ENCODE data around the gene SYT7. TPM values are rescaled to one million over a fixed set of nuclear protein-coding genes. Genes with fewer than 3 reads are reported as not detected.

The SYT7 gene
- total and polyA plus RNA-seq, 2 of the 8 experiments (the other 6 are each of a cell fraction or from before 2014, with no cell fraction given) = 9.6 to 10.5 TPM

- Histone ChIP-seq H3K56ac (replicated peaks; ENCODE audit: insufficient read length, low read depth, low read length) (no peak overlapping the region), H4K91ac (replicated peaks; ENCODE audit: insufficient read length, low read length) (no peak overlapping the region), H3K36me3 (ENCODE audit: control insufficient read depth in 2 of 4, insufficient read depth in 4 of 4, low read length in 3 of 4) (no peaks in the 10 kb centered on the region), H3K23me2 (ENCODE audit: low read depth, low read length) (no peaks in the 10 kb centered on the region), H4K20me1 (replicated peaks in 1 of 2; ENCODE audit: control insufficient read depth in 1 of 2, insufficient read depth in 2 of 2, low read length in 2 of 2) (peaks cover 0 to 1% of the 10 kb centered on the region in 2 experiments), H3K27me3 (replicated peaks in 1 of 4; ENCODE audit: control insufficient read depth in 3 of 4, extremely low read depth in 1 of 4, insufficient read depth in 3 of 4, low read length in 3 of 4) (no peaks in the 10 kb centered on the region; a peak in 1 of 7 replicates), H3K23ac (ENCODE audit: insufficient read length) (no peak overlapping the region), H3K18ac (ENCODE audit: extremely low read depth, low read length) (0 out of 2 replicates have a peak overlapping the region, but pooled peaks have one; percentile 4), H4K8ac (ENCODE audit: extremely low read depth, insufficient read depth, low read length) (no peak overlapping the region), H2BK12ac (ENCODE audit: low read depth, low read length) (no peak overlapping the region), H3K9ac (replicated peaks in 1 of 4; ENCODE audit: extremely low read depth in 1 of 4, low read depth in 3 of 4, low read length in 3 of 4) (no peak overlapping the region), H3K79me1 (ENCODE audit: low read depth, low read length) (no peaks in the 10 kb centered on the region), H2BK20ac (ENCODE audit: low read length) (no peak overlapping the region), H2BK5ac (ENCODE audit: low read depth, low read length) (no peak overlapping the region; the same call in 1 of the 2 replicates), H3K27ac (ENCODE audit: low read depth, low read length) (no peak overlapping the region), H2BK15ac (ENCODE audit: low read length) (0 out of 2 replicates have a peak overlapping the region, but pooled peaks have one; percentile 12), H2AFZ (ENCODE audit: low read length) (no peak overlapping the region), H4K5ac (ENCODE audit: insufficient read length, low read depth, low read length) (no peak overlapping the region), H3K14ac (ENCODE audit: insufficient read length) (no peak overlapping the region), H3K4me1 (replicated peaks in 1 of 4; ENCODE audit: control insufficient read depth in 3 of 4, insufficient read depth in 4 of 4, low read length in 3 of 4) (peaks cover 3 to 23% (median 11%) of the 10 kb centered on the region in 4 experiments), H3K4me3 (ENCODE audit: extremely low read depth in 1 of 4, insufficient read depth in 2 of 4, low read depth in 3 of 4, low read length in 4 of 4) (no peak overlapping the region), H3K9me3 (ENCODE audit: insufficient read depth in 2 of 2, low read depth in 1 of 2, low read length in 1 of 2) (no peaks in the 10 kb centered on the region), H3K4me2 (ENCODE audit: insufficient read depth in 1 of 2, low read depth in 2 of 2, low read length in 2 of 2) (no peak overlapping the region), H2AK5ac (ENCODE audit: low read depth, low read length) (no peak overlapping the region), H2BK120ac (replicated peaks; ENCODE audit: low read depth, low read length) (no peak overlapping the region), H3K4ac (replicated peaks; ENCODE audit: insufficient read length, low read depth, low read length) (no peak overlapping the region), H3K79me2 (ENCODE audit: control insufficient read depth in 1 of 2, insufficient read depth in 2 of 2, low read length in 2 of 2) (no peaks in the 10 kb centered on the region)
- 68% methylated on average over 2 of the region's 2 CpGs; no CpG with 5 or more reads in 1 of the 2 experiments for WGBS, 2 experiments (ENCODE audit: extremely low coverage in 1 of 2, insufficient coverage in 1 of 2, insufficient read length in 1 of 2, insufficient replicate concordance in 2 of 2, low coverage in 1 of 2, low lambda C conversion rate in 2 of 2, missing lambda C conversion rate in 1 of 2)
- FAIRE-seq (no peak), DNase-seq (ENCODE audit: low read depth in 1 of 2, low spot score in 2 of 2) (no peak)
- ChIA-PET POLR2A (ENCODE audit: partially characterized antibody) (interaction anchor here (1.2 to 1.3 kb wide), 2 partner anchors 11 to 90 kb away, joined by 3 to 4 read pairs; no protein-coding TSS in a partner anchor), CTCF (ENCODE audit: partially characterized antibody) (interaction anchor here (0.6 to 40.4 kb wide), 15 partner anchors 9 to 158 kb away, joined by 3 to 2106 read pairs (median 5); a partner anchor contains a TSS)
- no peak for TF ChIP-seq E2F6 (IDR thresholded peaks at IDR 0.05)
- no peak for TF ChIP-seq SIRT6 (IDR thresholded peaks at IDR 0.05; ENCODE audit: low read length)
- no peak for TF ChIP-seq MAFK (IDR thresholded peaks at IDR 0.05; ENCODE audit: low read depth, low read length)
- no peak for TF ChIP-seq ATF3 (IDR thresholded peaks at IDR 0.05; ENCODE audit: insufficient read depth, low read depth, low read length)
- TF ChIP-seq BRCA1 (IDR thresholded peaks at IDR 0.05; ENCODE audit: low read depth, low read length) = no peak
- TF ChIP-seq CREB1 (IDR thresholded peaks at IDR 0.05) = no peak
- TF ChIP-seq SAP30 (IDR thresholded peaks at IDR 0.05; ENCODE audit: insufficient read depth, insufficient replicate concordance, low read length) = no peak
- TF ChIP-seq TAF7 (optimal IDR thresholded peaks at IDR 0.05; ENCODE audit: borderline replicate concordance, low read depth, low read length) = no peak
- TF ChIP-seq EP300 (IDR thresholded peaks at IDR 0.05; ENCODE audit: borderline replicate concordance in 1 of 2, low read depth in 2 of 2, low read length in 2 of 2) = no peak
- TF ChIP-seq RAD21 (IDR thresholded peaks at IDR 0.05 in 1 of 2, conservative IDR thresholded peaks at IDR 0.05 in 1 of 2; ENCODE audit: low read depth in 2 of 2, low read length in 2 of 2) = peak; percentile 9 to 32; a peak in 2 of 4 replicates
- TF ChIP-seq GTF2F1 (IDR thresholded peaks at IDR 0.05; ENCODE audit: borderline replicate concordance, low read depth, low read length) = no peak
Observed at GRCh38 chr11:61536676-61537270, 44.1 kb downstream of the SYT7 start.

Data from H1 (cell line).